GM21723 (cell line): Measurements from ENCODE around the gene ME3.
"Not testable (repeated sequence)": the region's sequence is repeated elsewhere in the genome, so short reads cannot be mapped to it uniquely, and the experiment has no call there.

Experiments used
- ATAC-seq: cut with Tn5 transposase; IDR thresholded peaks from one replicate; pipeline ENCODE4 v1.9.1; 2021; ENCODE audit warnings: mild to moderate bottlenecking, moderate library complexity; ENCODE audit not compliant: unreplicated experiment

Gene ME3

DNA sequence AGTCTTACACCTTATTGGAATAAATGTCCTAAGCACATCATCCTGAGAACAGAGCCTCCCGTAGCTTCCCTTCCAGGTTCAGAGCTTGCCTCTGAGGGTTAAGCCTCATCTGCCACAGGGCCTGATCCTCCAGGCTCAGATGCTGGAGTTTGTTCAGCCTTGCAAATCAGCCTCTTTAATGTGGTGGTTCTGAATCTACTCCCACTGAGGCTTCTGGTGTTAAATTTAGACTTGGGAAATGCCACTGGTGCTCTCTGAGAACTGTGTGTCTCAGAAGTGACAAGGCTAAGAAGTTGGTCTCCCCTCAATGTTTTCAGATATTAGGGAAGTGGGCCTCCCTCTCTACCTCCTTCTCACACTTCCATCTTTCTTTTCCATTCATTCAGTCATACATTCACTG, 229.0 kb downstream of the ME3 start:
- ATAC-seq = no peak

DNA sequence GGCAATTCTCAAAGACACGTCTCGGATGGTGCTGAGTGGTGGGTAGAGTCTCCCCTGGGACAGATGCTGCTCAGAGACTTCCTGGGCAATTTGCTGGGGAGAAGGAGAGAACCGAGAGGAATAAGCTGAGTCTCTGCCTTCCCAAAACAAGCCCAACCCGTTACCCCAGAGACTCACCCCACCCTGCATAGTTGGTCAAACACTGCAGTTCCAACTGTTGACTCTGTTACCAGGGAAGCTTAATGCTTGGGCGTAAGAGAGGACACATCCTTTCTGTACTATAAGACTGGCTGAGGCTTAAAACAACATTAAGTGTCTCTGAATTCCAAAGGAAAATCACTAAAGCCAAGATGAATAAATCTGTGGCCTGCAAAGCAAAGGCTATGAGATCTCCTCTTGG, 229.6 kb downstream of the ME3 start:
- no peak for ATAC-seq

DNA sequence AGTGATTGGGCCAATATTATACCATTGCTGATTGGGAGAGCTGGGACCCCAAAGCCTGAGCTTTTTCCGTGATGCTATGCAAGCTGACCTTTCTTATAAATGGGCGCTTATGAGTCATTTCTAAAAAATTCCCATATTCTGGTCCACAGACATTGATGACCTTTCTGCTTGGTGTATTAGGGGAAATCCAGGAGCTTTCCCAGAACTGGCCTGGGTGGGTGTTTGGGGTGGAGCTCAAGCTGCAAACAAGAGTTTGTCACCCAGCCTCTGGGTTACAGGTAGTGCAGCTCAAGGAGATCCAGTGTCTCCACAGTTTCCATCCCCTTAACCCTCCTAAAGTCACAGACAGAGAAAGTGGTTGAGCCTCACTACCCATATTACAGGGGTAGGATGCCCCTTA, 230.0 kb downstream of the ME3 start:
- ATAC-seq = no peak

DNA sequence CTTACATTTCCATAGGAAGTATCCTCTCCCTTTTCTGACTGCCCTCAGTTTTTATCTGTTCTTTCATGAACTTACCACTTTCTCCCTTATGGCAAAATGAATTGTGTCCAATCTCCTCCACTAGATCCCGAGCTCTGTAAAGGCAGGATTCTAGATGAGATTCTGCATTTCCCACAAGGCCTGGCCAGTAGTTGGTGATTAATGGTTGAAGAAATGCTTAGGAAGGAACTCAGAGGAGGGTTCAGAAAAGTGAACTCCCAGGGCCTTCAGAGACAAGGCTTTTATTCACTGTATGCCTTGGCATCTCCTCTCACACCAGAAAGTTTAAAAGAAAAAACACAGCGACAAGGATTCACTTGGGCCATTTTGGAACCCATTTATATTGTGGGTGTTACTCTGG, 231.6 kb downstream of the ME3 start:
- no peak for ATAC-seq

DNA sequence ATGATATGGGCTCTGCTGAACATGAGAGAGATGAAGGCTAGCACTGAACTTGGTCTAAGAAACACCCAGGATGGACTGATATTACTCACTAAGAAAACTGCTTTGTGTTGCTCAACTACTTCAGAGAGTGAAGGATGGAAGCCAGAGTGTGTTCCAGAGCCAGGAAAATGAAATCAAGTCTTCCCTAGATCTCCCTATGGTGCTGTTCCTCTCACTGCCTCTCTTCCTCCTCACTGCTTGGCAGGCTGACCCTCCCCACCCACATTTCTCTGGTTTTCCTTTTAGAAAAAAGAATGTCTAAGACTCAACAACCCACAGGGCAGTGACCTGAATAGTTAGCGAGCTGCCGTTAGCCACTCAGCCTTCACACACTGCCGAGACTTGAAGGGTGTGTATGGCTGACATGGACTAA, 232.1 kb downstream of the ME3 start:
- ATAC-seq = no peak

DNA sequence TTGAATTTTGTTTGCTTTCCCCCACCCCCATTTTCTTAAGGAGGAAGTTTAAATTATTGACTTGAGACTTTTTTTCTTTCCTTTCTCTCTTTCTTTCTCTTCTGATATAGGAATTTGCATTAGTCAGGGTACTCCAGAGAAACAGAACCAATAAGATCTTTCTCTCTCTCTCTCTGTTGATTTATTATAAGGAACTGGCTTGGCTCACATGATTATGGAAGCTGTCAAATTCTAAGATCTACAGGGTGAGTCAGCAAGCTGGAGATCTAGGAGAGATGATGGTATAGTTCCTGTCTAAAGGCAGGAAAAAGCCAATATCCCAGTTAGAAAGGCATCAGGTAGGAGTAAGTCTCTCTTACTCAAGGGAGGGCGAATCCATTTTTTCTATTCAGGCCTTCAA, 233.7 kb downstream of the ME3 start:
- ATAC-seq = no peak

DNA sequence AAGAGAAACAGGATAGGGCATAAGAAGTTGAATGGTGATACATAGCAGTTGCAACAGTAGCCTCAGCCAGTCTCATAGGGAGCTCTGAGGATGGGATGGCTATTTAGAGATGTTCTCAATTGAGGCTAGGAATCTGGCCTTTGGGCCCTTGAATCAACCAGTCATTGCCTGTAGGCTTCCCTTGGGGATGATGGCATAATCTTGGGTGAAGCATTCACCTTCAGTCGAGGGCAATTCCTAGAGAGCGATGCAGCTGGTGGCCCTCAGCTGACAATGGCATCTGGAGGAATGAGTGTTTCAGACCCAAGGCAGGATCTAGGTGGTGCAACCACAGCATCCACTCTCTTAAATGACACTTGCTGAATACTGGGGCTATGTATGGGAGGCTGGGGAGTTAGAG, 236.7 kb downstream of the ME3 start:
- no peak for ATAC-seq

DNA sequence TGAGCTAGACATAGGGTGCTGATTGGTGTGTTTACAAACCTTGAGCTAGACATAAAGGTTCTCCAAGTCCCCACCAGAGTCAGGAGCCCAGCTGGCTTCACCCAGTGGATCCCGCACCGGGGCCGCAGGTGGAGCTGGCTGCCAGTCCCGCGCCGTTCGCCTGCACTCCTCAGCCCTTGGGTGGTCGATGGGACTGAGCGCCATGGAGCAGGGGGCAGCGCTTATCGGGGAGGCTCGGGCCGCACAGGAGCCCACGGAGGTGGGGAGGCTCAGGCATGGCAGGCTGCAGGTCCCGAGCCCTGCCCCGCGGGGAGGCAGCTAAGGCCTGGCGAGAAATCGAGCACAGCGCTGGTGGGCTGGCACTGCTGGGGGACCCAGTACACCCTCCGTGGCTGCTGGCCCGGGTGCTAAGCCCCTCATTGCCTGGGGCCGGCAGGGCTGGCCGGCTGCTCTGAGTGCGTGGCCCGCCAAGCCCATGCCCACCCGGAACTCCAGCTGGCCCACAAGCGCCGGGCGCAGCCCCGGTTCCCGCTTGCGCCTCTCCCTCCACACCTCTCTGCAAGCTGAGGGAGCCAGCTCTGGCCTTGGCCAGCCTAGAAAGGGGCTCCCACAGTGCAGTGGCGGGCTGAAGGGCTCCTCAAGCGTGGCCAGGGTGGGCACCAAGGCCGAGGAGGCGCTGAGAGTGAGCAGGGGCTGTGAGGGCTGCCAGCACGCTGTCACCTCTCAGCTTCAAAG, 238.9 kb downstream of the ME3 start:
- not testable (repeated sequence) for ATAC-seq

DNA sequence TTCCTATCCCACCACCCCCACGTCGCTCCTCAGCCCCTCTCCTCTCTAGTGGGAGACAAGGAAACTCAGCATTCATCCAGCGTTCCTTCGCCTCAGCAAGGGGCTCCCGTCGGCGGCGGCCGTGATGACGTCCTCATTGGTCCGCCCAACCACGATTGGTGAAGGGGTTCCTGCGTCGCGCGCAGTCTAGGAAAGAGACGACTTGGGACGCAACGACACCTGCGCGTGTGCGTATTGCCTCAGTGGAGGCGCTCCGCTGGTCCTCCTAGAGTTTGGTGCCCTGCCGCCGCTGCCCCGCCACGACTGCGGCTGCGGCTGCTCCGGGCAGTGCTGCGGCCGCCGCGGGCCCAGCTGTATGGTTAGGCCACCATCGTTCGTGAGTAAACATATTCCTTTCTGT, 241.2 kb downstream of the ME3 start:
- ATAC-seq = no peak

DNA sequence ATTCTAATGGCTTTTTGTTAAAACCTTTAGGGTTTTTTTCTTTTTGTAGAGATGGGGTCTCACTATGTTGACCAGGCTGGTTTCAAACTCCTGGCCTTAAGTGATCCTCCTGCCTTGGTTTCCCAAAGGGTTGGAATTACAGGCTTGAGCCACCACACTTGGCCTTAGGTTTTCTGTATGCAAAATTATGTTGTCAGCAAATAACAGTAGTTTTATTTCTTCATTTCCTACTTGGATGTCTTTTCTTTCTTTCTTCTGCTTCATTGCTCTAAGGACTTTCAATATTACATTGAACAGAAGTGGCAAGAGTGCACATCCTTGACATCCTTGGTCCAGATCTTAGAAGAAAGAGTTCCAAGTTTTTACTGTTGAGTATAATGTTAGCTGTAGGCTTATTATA, 245.0 kb downstream of the ME3 start:
- ATAC-seq = no peak

DNA sequence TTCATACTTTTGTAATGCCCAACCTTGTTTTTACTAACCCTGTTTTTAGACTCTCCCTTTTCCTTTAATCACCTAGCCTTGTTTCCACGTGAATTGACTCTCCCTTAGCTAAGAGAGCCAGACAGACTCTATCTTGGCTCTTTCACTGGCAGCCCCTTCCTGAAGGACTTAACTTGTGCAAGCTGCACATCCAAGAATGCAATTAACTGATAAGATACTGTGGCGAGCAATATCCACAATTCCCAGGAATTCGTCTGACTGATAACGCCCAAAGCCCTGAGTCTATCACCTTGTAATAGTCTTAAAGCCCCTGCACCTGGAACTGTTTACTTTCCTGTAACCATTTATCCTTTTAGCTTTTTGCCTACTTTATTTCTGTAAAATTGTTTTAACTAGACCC, 248.9 kb downstream of the ME3 start:
- ATAC-seq = not testable (repeated sequence)

DNA sequence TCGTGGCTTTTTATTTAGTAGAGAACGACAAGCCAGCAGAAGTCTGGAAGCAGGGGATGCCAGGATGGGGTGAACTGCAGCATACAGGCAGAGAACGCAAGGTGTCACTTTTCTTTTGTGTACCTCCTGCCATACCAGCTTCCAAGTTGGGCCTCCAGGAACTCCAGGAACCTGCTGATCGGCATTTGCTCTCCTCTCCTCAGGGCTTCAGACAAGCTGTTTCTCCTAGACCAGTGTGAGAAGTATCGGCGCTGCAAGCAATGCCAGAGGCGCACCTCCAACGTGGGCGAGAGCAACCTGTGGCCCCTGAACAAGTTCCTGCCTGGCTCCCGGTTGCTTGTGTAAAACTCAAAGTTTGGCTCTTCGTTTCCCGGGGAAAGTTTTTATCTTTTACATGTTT, 250.0 kb downstream of the ME3 start:
- no peak for ATAC-seq

DNA sequence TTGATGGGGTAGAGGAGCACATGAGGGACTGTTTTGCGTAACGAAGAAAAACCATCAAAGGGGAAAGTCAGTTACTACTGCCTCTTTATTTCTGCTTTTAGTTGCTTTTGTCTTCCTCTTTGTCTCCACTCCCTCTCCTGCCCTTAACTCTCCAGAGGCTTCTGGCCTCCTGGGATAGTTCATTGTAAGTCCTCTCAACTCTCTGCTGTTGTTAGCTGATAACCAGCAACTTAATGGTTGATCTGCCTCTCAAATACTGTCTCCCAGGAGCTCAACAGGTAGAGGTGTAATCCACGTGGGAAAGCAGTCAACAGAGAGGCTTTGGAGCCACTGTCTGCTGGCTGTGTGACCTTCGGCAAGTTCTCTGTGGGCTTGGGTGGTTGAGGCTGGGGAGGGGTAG, 250.5 kb downstream of the ME3 start:
- ATAC-seq = no peak

DNA sequence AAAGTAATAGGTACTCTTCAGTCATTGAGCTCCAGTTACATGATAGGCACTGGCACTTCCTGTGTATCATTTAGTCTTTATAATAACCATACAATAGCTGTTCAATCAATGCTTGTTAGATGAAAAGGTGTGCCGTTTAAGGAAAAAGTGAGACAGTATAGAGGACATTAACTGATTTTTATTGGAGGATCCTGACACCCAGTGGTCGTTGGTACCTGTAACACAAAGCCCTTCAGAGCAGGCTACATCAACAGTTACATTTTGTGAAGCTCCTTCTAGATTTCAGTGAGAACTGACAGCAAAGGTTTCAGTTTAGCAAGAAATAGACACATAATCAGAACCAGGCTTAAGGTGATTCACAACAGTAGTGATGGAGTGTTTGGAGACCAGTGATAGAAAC, 253.5 kb downstream of the ME3 start:
- no peak for ATAC-seq

DNA sequence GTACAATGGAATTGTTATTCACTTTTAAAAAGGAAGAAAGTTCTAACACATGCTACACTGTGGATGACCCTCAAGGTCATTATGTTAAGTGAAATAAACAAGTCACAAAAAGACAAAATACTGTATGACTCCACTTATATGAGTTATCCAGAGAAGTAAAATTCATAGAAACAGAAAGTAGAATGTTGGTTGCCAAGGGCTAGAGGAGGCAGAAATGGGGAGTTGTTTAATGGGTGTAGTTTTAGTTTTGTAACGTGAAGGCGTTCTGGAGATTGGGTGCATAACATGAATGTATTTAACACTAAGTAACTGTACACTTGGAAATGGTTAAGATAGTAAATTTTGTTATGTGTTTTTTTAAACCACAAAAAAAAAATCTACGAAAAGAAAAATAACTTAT, 253.9 kb downstream of the ME3 start:
- ATAC-seq = no peak

DNA sequence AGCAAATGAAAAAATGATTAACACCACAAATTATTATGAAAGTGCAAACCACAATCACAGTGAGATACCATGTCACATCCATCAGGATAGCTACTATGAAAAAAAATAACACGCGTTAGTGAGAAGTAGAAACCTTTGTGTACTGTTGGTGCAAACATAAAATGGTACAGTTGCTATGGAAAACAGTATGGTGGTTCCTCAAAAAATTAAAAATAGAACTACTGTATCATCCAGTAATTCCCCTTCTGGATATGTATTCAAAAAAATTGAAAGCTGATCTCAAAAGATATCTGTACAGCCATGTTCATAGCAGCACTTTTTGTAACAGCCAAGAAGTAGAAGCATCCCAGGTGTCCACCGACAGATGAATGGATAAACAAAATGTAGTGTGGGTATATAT, 254.3 kb downstream of the ME3 start:
- ATAC-seq = no peak

DNA sequence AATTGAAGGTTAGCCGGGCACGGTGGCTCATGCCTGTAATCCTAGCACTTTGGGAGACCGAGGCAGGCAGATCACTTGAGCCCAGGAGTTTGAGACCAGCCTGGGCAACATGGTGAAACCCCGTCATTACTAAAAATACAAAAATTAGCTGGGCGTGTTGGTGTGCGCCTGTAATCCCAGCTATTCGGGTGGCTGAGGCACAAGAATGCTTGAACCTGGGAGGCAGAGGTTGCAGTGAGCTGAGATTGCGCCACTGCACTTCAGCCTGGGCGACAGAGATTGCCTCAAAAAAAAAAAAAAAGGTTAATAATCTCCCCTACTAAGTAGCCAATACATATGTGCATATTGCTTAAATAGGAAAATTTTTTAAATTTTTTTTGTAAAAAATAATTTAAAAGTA, 255.5 kb downstream of the ME3 start:
- ATAC-seq = not testable (repeated sequence)

DNA sequence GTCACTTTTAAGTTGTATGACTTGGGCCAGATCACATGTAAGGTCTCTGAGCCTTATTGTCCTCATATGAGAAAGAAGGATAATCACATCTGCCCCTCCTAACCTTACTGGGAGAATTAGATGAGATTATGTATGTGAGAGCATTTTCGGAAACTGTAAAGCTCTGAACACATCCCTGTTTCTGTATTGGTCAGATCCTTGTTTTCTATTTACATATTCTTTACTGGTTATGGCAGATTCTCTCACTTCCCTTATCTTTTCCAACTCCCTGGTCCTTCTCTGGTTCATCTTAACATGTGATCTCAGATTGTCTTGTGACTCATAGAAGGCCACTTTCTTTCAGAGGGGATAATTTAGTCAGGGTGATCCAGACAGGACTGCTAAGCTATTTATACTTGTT, 255.9 kb downstream of the ME3 start:
- no peak for ATAC-seq

DNA sequence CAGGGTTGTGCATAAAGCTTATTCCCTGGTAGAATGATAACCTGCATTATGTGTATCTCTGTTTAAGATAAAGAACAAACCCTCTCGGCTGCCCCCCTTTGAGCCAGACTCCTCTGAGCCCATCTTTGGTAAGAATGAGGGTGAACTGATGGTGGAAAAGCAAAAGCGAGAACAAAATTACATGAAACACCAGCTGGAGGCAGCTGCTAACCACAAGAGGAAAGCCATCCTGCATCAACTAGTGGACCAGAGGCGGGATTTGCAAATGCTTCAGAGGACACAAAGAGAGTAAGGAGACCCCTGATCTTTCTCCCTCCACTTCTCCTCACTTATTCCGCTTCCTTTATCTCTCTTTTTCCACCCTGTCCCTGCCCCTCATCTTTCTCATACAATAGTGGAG, 257.4 kb downstream of the ME3 start:
- no peak for ATAC-seq

DNA sequence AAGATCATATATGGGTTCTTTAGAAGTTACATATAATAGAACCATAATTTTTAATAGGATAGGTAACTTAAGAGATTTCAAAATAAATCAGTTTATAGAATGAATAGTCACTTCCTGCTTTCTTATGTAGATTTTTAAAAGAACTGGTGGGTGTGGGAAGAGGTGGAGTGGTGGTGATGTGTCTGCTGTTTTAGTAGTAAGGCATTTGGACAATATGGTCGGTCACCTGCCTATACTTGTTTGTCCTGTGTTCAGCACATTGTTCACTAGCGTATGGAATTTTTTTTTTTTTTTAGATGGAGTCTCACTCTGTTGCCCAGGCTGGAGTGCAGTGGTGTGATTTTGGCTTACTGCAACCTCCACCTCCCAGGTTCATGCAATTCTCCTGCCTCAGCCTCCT, 258.4 kb downstream of the ME3 start:
- ATAC-seq = no peak

DNA sequence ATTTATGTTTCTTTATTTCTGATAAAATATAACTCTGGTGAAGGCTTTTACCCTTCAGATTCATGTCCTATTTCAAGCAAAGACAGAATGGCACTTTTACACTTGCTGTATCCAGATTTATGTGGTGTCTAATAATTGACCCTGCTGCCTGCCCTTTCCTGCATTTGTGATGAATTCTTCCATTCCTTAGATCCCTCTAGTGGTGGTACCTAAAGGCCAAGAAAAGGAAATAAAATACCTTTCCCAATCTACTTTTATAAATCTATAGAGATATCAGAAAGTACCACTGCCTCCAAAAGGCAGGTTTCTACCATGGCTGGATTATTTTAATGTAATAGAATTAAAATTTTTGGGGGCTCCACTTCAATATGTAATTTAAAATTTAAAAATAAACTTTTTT, 263.6 kb downstream of the ME3 start:
- no peak for ATAC-seq

DNA sequence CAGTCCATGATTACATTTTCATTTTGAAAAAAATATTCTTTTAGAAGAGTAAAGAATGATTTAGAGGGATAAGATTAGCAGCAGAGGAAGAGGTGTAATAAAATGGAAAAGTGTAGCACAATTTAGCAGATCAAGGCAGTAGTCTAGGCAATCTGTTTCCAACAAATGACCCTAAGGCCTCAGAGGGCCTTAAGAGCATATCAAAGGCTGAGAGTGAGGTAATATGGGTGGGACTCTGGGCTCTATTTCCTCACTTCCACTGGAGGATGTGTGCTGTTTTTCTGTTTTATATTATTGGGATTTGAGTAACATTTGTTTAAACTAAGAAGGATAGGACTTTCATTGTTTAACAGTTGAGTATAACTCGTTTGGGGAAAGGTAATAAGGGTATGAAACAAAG, 269.0 kb downstream of the ME3 start:
- no peak for ATAC-seq

DNA sequence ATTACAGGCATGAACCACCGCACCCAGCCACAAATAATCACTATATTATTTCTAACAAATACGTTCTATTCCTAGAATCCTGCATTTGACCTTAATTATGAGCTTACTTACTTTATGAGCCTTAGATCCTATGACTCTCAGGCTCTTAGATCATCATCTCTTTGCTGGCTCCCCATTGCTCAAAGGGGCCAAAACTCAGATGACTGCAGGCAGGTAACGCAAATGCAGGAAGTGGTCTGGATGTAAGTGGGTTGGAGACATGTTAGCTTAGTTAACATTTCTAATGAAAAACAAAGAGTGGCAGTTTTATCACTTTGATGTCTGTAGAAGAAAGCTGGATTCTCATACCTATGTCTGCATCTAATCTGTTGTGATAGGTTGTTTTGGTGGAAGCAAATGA, 274.3 kb downstream of the ME3 start:
- ATAC-seq = no peak
